ENCODE measurements around the gene TFCP2. TPM values are rescaled to one million over a fixed set of nuclear protein-coding genes. Genes with fewer than 3 reads are reported as not detected.
A peak's percentile ranks its signal among the peaks of the same experiment; 100 is the strongest.
"Not testable (repeated sequence)": the region's sequence is repeated elsewhere in the genome, so short reads cannot be mapped to it uniquely, and the experiment has no call there.

The TFCP2 gene
- total RNA-seq, 4 donors from 2014 or later = 12.3 to 16.6 (median 14.2) TPM

DNA sequence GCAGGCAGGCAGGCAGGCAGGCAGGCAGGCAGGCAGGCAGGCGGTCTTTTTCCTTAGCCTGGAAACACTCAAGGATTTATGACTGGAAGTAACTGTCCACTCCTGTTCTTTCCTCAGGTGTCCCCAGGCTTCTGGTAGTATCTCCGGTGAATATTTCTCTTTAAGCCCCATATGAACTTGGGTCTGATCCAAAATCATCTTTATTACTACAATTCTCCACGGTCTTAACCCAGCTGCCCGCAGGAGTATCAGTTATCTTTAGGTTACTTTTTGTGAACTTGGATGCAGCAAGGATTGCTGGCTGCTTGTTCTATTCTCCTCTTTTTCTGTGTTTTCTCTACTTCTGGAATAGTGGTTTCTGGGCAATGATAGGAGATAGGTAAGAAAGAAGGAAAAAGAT, 92.8 kb downstream of the TFCP2 start:
- H3K36me3 ChIP-seq = peaks cover 0 to 5% of the 10 kb centered on the region in 2 donors
- no peak for ATAC-seq
- no peaks in the 10 kb centered on the region for H3K27me3 ChIP-seq
- H3K9me3 ChIP-seq = no peaks in the 10 kb centered on the region
- no peak overlapping the region for H3K27ac ChIP-seq
- 40 to 72% methylated on average over 3 to 4 of the region's 4 CpGs for WGBS, 2 donors (ENCODE audit: low coverage in 1 of 2)
- no peak overlapping the region for H3K4me3 ChIP-seq
- H3K4me1 ChIP-seq = peaks cover 0 to 66% (median 26%) of the 10 kb centered on the region in 3 donors
- TF ChIP-seq EP300 (IDR thresholded peaks at IDR 0.05) (no peak), POLR2A (IDR thresholded peaks at IDR 0.05) (no peak), POLR2AphosphoS5 (IDR thresholded peaks at IDR 0.05) (no peak)
- TF ChIP-seq, protein P1, sequence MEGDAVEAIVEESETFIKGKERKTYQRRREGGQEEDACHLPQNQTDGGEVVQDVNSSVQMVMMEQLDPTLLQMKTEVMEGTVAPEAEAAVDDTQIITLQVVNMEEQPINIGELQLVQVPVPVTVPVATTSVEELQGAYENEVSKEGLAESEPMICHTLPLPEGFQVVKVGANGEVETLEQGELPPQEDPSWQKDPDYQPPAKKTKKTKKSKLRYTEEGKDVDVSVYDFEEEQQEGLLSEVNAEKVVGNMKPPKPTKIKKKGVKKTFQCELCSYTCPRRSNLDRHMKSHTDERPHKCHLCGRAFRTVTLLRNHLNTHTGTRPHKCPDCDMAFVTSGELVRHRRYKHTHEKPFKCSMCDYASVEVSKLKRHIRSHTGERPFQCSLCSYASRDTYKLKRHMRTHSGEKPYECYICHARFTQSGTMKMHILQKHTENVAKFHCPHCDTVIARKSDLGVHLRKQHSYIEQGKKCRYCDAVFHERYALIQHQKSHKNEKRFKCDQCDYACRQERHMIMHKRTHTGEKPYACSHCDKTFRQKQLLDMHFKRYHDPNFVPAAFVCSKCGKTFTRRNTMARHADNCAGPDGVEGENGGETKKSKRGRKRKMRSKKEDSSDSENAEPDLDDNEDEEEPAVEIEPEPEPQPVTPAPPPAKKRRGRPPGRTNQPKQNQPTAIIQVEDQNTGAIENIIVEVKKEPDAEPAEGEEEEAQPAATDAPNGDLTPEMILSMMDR (IDR thresholded peaks at IDR 0.05) = no peak

DNA sequence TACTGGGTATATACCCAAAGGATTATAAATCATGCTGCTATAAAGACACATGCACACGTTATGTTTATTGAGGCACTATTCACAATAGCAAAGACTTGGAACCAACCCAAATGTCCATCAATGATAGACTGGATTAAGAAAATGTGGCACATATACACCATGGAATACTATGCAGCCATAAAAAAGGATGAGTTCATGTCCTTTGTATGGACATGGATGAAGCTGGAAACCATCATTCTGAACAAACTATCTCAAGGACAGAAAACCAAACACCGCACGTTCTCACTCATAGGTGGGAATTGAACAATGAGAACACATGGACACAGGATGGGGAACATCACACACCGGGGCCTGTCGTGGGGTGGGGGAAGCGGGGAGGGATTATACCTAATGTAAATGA, 94.1 kb downstream of the TFCP2 start:
- H3K27ac ChIP-seq, H3K9me3 ChIP-seq, H3K36me3 ChIP-seq, H3K27me3 ChIP-seq, H3K4me3 ChIP-seq, ATAC-seq: not testable (repeated sequence)
- H3K4me1 ChIP-seq = peaks cover 0 to 74% (median 26%) of the 10 kb centered on the region in 3 donors
- WGBS, 2 donors (ENCODE audit: low coverage in 1 of 2) = 33 to 85% methylated on average over 1 to 6 of the region's 6 CpGs

- not testable (repeated sequence) for H3K9me3 ChIP-seq, H3K27me3 ChIP-seq, ATAC-seq, H3K4me3 ChIP-seq
- H3K36me3 ChIP-seq = peaks cover 0 to 14% of the 10 kb centered on the region in 2 donors
- peak overlapping the region in 3 of 4 donors; percentile 0 to 64 (median 44) for H3K27ac ChIP-seq
- WGBS, 2 donors (ENCODE audit: low coverage in 1 of 2) = 72 to 86% methylated on average over 3 to 5 of the region's 5 CpGs
- H3K4me1 ChIP-seq = peaks cover 0 to 70% (median 26%) of the 10 kb centered on the region in 3 donors
These were observed 94.6 kb downstream of the TFCP2 start for GRCh38 chr12:51078346-51078745.

DNA sequence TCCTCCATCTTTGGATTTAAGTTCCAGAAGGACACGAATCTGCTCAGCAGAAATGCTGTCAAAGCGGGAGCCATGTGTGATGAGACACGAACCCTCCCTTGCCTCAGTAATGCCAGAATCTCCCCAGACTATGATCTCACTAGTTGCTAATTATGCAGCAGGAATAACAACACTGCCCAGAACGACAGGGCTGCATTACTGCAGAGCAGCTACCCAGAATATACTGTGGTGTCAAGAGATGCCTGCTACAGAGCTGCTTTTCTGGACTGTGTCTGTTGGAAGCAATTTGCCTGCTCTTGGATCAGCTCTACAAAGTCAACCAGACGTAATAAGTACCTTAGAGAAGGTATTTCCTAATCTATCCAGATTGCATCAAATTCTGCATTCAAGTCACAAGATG, 95.0 kb downstream of the TFCP2 start:
- H3K27me3 ChIP-seq = no peaks in the 10 kb centered on the region
- peak overlapping the region in 3 of 4 donors; percentile 0 to 64 (median 44) for H3K27ac ChIP-seq
- TF ChIP-seq, protein P1 (IDR thresholded peaks at IDR 0.05) = no peak
- TF ChIP-seq EP300 (IDR thresholded peaks at IDR 0.05) = no peak
- no peak for TF ChIP-seq POLR2AphosphoS5 (IDR thresholded peaks at IDR 0.05)
- TF ChIP-seq POLR2A (IDR thresholded peaks at IDR 0.05) = no peak
- ATAC-seq = peak; percentile 23
- H3K36me3 ChIP-seq = peaks cover 0 to 18% of the 10 kb centered on the region in 2 donors
- H3K4me1 ChIP-seq = peaks cover 0 to 70% (median 26%) of the 10 kb centered on the region in 3 donors
- 19 to 29% methylated on average over 1 to 5 of the region's 5 CpGs for WGBS, 2 donors (ENCODE audit: low coverage in 1 of 2)
- H3K4me3 ChIP-seq = no peak overlapping the region
- no peaks in the 10 kb centered on the region for H3K9me3 ChIP-seq

- Histone ChIP-seq H3K4me3 (no peak overlapping the region), H3K36me3 (peaks cover 0 to 32% of the 10 kb centered on the region in 2 donors), H3K27ac (peak overlapping the region in 3 of 4 donors; percentile 31 to 44 (median 35)), H3K27me3 (no peaks in the 10 kb centered on the region), H3K9me3 (no peaks in the 10 kb centered on the region), H3K4me1 (peaks cover 0 to 64% (median 19%) of the 10 kb centered on the region in 3 donors)
- WGBS, 2 donors (ENCODE audit: low coverage in 1 of 2) = 79 to 80% methylated on average over 4 to 9 of the region's 10 CpGs
- ATAC-seq = no peak
- TF ChIP-seq, protein P1 (IDR thresholded peaks at IDR 0.05) = no peak
- TF ChIP-seq POLR2A (IDR thresholded peaks at IDR 0.05) = no peak
- no peak for TF ChIP-seq POLR2AphosphoS5 (IDR thresholded peaks at IDR 0.05)
- no peak for TF ChIP-seq EP300 (IDR thresholded peaks at IDR 0.05)
These were observed 96.6 kb downstream of the TFCP2 start for GRCh38 chr12:51076236-51076930.

GRCh38 chr12:51075390-51075789, 97.5 kb downstream of the TFCP2 start:
- WGBS, 2 donors (ENCODE audit: low coverage in 1 of 2) = 80 to 100% methylated on average over 1 to 4 of the region's 5 CpGs
- peaks cover 0 to 42% of the 10 kb centered on the region in 2 donors for H3K36me3 ChIP-seq
- no peak for TF ChIP-seq EP300 (IDR thresholded peaks at IDR 0.05)
- no peak for TF ChIP-seq POLR2A (IDR thresholded peaks at IDR 0.05)
- TF ChIP-seq, protein P1 (IDR thresholded peaks at IDR 0.05) = no peak
- TF ChIP-seq POLR2AphosphoS5 (IDR thresholded peaks at IDR 0.05) = no peak
- H3K27me3 ChIP-seq = no peaks in the 10 kb centered on the region
- H3K4me1 ChIP-seq = peaks cover 0 to 58% (median 19%) of the 10 kb centered on the region in 3 donors
- no peak for ATAC-seq
- H3K4me3 ChIP-seq = no peak overlapping the region
- no peaks in the 10 kb centered on the region for H3K9me3 ChIP-seq
- no peak overlapping the region for H3K27ac ChIP-seq
